Activated effector memory CD4-positive, alpha-beta T cell treated with Interleukin-2 at 50 U/mL for 16 hours (primary cell): ENCODE data around the gene PDE4B.

Experiments used
- DNase-seq: peaks from one replicate; pipeline ENCODE4 v3.0.0-alpha.2; 2020

The PDE4B gene

DNA sequence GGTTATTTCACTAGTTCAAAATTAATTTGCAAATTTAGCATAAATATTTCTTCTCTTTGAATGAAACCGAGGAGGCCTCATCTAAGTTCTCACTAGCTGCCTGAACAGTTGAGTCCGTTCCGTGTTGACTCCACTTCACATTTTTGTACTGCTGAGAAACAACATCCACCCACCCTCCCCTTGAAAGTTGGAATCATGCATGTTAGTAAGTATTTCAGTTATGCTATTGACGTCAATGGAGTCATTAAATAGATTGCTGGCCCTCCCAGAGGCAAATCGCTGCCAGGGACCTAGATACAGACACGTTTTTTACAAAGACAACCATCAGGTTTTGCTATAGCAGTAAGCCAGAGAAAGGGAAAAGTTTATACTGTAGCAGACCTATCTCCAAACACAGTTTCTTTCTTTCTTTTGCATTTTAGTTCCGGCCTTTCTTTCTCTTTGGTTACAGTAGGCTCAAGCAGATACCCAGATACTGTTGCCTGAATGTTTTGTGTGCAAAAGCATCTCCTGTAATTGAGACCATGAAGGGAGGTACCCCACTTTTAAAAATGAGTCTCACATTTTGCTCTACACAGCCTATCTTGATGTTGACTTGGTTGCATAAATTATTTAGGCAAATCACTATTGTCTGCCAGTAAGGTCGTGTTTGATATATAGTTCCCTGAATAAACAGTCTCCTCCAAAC is 478.7 kb downstream of the PDE4B start:
- DNase-seq, result no peak

DNA sequence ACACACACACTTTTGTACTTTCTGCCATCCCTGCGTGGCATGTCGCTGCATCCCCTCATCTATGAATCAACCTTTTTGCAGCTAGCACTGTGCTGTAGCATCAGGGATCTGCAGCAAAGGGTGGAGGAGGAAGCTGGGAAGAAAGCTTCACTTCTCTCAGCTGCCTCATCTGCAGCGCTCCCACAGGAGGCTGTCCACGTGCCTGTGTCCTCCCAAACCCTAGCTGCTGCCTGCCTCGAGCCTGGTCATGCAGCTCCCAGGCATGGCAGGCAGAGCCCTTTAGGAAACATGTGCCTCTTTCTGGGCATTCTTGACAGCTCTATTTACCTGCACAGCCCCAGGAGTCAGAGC is 479.2 kb downstream of the PDE4B start:
- no peak for DNase-seq

DNA sequence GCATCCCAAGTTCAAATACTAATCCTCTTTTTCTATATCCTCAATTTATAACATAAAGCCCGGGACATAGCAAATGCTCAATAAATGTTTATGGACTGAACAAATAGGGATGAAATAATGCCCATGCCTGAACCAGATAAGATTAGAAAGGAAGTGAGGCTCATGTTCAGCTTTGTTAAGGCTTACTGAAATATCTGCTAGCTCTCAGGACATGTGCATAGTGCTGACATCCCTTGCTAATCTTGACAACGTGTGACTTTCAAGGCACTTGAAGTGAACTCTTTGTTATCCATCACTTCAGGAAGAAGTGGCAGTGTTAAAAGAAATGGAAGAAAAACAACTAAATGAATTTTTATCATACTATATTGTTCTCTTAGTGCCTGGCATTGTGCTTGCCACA is 481.0 kb downstream of the PDE4B start:
- no peak for DNase-seq

DNA sequence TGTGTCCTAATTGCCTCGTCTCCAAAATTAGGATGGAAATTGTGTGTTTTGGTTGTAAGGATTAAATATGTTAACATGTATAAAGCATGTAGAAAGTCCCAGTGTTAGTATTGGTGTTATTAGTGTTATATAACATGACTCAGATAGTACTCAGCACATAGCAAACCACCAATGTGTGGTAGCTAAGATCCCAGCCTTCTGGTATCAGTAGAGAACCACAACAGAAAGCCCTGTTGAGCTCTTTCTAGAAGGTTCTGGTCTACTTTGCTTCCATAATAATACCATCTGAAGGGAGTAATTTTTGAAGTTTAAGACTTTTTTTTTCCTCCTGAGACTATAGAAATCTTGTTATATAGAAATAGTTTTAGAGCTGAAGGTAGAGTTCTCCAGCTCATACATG is 481.9 kb downstream of the PDE4B start:
- no peak for DNase-seq

DNA sequence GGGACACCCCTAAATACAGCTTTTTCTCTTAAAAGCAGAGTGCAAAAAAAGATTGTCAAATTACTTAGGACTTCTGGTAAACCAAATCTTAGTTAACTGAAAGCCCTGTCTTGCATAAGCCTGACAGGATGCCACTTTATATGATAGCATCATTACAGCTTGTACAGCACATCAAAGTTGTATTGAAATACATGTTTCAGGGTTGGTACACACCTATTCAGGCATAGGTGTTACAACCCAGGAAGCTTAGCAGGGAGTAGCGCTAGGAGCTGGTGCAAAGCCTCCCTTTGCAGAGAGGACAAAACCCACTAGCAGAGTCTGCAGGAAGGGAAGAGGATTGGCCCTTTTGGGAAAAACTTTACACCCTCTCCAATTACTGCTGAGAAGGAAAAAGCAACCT is 482.4 kb downstream of the PDE4B start:
- no peak for DNase-seq

DNA sequence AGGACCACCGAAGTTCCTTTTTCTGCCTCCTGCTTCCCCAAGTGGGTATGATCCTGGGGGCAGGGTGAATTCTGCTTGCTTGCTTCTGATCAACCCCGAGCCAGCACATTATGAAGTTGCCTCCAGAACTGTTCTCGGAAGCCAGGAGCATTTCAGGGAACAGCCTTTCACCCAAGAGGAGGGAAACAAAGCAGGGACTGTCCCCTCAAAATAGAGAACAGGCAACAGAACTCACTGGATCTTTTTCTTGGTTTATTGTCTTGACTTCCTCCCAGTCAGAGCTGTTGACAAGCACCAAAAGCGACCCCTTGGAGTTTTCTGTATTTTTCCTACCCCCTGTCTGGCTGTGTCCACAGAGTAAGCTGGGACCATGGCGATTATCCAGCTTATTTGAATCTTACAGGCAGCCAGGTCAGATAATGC is 482.9 kb downstream of the PDE4B start:
- DNase-seq, result no peak

DNA sequence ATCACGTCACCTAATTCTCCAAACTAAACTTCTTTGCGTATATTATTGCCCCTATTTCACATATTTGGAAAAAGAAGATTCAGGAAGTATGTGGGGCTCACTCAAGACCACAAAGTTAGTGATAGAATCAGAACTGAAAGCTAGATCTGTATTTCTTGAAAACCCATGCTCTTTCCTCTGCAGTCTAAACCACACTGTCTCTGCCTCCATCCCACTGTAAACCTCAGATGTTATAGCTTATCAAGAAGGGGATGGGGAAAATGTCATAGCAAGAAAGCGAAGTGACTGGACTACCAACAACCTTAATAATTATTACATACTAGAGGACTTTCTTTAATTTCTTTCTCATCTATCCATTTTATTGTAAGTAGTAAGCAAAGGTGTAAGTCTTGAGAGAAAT is 483.5 kb downstream of the PDE4B start:
- no peak for DNase-seq

DNA sequence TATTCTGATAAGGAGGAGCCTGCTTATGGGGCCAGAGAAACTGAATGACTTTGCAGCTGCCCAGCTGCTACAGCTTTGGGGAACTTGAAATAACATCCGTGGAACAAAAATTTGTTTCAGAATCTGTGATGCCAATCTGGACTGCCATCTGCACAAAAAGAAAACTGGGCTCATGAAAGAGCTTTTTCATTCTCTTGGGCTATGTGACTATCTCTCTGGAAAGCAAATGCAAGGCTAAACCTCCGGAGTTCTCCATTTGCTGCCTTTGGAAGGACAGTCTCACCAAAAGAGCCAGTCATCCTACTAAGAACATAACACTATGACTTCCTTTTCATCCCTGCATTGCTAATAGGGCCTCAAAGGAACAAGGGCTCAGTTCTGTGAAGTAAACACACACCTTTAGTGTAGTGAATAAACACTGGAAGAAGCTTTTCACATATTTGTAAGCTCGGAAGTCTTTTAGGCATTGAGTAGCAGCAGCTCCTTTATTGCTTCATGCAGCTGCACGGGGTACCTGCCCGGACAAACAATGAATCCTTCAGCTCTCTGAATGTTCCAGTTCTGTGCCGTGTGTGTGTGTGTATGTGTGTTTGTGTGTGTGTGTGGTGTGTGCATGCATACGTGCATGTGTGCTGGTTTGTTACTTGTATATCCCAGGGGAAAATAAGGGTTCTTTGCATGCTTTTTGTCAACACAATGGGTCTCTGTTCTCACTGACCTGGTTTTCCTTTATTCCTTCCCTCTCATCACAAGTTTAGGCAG is 485.7 kb downstream of the PDE4B start:
- no peak for DNase-seq

DNA sequence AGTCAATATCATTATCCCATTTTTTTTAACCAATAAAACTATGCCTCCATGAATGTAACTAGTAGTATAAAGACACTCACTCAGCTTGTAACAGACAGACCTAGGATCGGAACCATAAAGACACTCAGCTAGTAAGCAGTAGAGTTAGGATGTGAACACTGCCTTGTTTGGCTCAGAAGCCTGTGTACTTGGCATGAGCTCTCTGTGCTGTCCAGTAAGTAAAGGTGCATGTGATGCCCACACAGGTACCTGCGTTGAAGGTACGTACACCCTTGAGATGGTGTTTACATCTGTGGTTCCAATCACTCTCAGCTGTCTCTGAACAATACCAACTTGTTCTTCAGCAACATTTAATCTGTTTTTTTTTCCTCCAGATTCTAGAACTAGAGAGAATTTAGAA is 489.1 kb downstream of the PDE4B start:
- DNase-seq, result no peak

DNA sequence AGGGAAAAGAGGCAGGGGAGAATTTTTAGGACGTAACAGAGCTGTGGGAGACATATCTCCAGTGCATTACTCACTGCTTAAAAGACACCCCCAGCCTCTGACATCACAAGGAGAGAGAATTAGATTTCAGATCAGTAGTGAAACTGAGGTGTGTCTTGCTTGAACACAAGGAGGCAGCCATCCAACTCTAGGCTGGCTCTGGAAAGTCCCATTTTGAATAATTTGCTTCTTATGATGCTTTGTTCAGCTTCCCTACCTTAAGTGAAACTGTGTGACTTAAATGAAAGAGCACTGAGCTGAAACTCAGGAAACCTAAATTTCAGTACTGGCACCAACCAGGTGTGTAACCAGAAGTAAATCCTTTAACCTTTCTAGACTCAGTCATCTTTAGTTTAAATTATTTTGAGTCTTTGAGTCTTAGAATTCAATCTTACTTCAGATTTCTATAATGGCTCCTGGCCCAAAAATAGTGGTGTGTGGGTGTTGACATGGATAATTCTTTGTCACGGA is 489.7 kb downstream of the PDE4B start:
- DNase-seq, result peak; percentile 25

DNA sequence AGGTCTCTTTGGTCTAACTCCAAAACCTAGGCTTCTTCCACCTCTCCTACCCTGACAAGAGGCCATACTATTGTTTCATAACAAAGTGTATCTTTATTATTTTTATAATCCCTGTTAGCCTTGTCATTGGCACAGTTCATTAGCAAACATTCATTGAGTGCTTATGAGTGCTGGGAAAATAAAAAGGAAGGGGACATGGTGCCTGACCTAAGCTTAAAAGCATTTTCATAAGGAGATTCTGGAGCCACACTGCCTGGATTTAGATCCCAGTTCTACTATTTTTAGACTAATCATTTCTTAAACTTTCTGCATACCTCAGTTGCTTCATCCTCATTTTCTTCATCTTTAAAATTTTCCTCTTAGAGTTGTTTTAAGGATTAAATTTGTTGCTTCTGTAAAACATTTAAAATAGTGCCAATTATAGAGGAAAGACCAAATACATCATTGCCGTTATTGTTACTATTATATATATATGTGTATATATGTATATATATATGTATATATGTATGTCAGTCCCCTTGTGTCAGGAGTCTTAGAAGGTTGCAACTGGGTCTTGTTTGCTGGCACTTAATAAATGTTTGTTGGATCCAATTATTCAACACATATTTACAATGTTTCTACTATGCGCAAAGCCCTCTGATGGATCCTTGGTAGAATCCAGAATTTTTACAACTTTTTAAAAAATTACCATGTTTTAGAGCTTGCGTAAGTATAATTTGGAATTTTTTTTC is 490.4 kb downstream of the PDE4B start:
- no peak for DNase-seq

DNA sequence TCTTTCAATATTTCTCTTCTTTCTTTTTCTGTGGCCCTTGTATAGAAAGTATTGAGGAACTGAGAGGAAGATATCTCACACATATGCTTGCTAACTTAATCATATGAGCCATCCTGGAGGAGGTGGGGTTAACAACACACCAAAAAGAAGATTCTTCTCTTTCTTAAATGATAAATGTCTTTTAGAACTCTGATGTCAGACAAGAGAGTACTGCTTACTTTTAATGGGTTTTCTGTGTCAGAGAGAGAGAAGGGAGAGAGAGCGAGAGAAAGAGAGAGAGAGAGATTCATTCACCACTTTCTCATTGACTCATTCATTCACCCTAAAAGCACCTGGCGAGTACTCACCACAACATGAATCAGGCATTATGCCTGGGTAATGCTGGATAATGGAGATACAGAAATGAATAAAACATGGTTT is 490.9 kb downstream of the PDE4B start:
- no peak for DNase-seq

DNA sequence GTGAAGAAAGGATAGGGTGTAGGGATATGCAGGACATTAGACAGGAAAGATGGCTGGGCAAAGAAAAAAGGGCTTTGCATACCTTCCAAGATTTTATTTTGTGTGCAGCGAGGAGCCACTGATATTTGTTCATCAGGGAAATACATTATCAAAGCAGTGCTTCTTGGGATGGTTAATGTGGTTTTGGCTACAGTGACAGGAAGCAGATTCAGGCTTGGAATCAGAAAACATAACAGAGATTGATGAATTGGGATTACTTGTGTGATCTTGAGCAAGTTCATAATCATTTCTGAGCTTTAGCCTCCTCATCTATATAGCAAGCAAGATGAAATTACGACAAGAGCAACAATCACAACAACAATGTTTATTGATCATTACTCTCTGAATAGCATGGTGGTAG is 492.1 kb downstream of the PDE4B start:
- DNase-seq, result no peak

DNA sequence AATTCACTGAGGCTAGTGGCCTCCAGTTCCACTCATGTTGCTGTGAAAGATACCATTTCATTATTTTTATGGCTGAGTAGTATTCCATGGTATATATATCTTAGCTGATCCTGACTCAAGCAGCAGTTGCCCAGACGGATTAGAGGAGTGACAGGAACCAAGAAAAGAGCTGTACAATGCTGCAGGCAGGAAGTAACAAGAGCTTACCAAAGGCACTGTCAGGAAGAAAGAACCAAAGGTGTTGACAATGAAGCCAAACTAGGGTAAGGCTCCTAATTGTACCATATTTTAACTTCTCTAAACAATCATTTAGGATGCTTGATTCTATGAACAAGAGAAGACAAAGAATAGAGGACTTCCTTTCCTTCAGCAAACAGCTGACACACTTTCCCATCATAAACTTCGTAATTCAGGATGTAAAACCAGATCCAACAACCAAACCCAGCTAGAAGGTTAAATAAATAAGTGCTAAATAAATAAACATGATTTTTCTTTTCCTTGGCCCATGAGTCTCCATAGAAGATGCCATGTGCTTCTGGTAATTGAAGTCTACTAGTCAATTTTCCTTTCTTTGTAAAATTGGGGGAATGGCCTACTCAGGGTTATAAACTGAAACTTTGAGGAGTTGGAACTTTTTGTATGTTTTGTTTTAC is 493.0 kb downstream of the PDE4B start:
- DNase-seq, result no peak

DNA sequence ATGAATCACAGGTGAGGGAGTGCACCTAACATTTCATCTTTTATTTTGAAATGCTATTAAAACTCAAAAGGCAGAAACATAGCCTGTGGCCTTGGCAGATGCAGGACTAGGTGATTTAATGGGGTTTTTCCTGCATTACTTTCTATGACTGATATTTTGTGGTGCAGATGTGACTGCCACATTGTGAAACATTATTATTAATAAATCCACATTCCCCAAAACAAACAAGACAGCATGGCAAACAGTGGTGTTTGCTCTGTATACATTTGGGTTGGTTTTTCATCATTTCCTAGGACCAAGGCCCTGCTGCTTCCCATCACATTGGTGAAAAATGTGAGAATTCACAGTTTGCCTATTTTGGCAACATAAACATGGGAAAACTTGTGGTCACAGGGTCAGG is 493.6 kb downstream of the PDE4B start:
- no peak for DNase-seq

DNA sequence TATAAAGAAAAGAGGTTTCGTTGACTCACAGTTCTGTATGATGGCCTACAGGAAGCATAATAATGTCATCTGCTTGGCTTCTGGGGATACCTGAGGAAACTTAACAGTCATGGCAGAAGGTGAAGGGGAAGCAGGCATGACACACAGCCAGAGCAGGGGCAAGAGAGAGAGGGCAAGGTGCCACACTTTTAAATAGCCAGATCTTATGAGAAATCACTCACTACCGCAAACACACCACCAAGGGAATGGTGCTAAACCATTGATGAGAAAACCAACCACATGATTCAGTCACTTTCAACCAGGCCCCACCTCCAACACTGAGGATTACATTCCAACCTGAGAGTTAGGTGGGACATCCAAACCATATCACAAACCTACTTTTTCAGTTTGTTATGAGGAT is 495.4 kb downstream of the PDE4B start:
- DNase-seq, result no peak

DNA sequence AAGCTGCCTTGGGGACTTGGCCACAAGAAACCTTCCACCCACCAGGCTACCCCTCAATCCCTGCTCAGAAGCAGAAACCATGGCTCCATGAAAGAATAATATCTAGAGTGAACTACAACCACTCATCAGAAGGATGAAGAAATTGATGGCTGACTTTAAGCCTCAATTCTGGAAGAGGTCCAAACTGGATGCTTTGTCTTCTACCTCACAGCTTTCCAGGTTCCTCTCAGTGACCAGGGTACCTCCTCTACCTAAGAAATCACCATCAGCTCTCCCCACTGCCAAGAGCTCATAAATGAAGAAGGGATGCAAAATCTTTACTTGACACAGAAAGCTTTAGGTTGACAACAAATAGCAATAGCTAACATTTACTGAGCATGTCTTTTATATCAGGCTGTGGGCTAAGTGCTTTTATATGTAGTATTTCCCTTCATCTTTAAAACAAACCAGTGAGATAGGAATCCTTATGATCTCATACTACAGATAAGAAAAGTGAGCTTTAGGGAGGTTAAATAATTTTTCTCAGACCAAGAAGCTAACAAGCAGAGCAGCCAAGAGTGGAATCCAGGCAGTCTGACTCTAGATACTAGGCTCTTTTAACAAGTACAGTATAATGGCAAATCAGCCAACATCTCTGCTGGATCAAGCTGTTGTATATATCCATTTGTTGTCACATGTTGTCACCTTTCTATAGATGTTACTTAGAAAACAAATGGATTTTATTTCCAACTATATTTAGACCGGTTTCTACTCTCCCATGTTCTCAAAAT is 498.3 kb downstream of the PDE4B start:
- no peak for DNase-seq

DNA sequence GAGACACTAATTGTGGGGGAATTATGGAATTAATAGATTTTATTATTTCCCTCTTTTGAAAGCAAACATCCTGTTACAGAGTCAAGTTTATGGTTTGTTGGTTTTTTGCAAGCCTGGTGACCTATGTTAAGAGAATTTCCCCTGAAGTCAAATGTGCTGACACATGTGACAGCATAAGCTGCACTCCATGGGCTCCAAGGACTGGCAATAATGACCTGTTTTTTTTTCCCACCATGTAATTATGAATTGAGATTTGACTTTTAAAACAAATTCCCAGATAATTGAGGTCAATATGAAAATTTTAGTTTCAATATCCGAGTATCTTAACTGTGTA is 498.8 kb downstream of the PDE4B start:
- DNase-seq, result no peak

DNA sequence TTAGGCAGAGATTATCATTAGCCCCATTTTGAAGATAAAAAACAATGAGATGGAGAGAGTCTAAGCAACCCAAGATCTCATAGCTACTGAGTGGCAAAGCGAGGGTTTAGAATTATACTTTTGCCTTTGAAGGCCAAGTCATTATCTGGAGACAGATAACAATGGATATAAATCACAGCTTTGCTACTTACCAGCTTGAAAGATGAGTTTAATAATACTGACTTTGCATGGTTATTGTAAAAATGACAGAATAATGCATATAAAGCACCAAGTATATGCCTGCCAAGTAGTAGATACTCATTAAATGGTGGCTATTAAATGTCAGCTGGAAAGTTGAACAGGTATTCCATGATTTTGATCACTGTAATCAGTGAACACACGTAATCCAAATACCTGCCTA is 499.6 kb downstream of the PDE4B start:
- DNase-seq, result no peak

DNA sequence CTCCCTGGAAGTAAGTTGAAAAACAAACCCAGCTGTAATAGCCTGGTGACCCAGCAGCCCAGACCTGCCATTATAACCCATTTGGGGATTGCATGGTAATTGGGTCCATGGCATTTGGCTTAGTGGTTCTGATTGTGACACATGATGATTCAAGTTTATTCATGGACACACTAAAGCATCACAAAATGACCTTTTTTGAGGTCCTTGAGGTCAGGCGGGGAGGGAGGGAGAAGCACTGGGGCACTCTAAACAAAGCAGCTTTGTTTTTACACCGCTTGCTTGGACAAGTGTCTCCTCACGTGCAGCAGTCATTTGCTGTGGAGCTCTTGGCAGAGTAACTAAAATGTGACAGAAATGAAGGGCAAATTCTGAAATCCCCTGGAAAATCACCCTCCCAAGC is 500.2 kb downstream of the PDE4B start:
- DNase-seq, result no peak

DNA sequence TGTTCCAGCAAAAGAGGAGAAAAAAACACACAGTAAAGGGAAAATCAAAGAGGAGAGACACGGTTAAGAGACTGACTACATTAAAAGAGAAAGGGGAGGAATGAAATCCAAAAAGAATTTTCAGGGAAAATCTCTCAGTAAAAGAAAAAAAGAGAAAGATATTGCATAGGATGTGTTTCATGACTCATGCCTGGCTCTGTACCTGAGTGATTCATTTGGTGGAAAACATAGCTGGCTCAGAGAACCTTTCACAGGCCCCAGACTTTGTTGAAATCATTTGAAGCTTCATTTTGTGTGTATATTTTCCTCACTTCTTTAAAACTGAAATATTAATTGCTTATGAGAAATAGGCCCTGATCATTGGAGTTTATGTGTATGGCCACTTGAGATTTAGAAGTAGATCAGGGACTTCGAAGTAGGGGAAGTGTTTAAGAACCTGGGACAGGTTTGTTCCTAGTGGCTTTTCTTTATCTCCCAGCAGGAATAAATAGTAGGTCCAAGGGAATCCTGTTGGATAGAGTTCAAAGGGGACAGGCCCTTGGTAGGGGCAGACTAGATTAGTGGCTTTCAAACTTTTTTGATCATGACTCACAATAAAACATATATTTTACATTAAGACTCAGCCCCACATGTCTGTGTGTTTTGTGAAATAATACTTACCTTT is 502.1 kb downstream of the PDE4B start:
- no peak for DNase-seq

DNA sequence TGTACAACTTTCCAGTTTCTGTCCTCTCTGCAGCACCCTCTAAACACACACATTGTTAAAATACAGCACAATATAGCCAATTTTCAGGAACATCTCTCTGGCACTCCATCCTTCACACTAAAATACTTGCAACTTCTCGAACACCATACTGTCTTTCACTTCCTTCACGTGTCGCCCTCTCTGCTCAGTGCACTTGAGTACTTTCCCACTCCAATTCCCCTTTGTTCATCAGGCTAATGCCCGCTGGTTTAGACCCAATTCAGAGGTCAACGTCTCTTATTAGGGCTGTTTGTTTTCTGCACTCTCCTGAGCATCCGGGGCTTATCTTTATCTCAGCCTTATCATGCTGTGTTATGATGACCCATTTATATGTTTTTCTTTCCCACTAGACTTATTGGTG is 503.1 kb downstream of the PDE4B start:
- no peak for DNase-seq
